MM.1S (cell line): ENCODE data around the gene CTSE.

Experiments used
- DNase-seq: peaks from one replicate; pipeline ENCODE4 v3.0.0-alpha.2; 2015
- H2AFZ ChIP-seq: fragments of 300-600 bp; sonication (generic); 2 replicates; pipeline ENCODE4 v1.6.0; 2016; ENCODE audit warnings: antibody characterized with exemption, low read length
- H3F3A ChIP-seq: fragments of 300-600 bp; sonication (generic); 2 replicates; pipeline ENCODE4 v1.6.1; 2016; ENCODE audit warnings: mild to moderate bottlenecking, antibody characterized with exemption, low read length, moderate library complexity, mixed read lengths; ENCODE audit not compliant: insufficient read depth
- H3K27ac ChIP-seq: fragments of 300-600 bp; sonication (generic); 2 replicates; pipeline ENCODE4 v1.5.1; 2016; ENCODE audit warnings: mild to moderate bottlenecking, low read length
- H3K27me3 ChIP-seq: fragments of 300-600 bp; sonication (generic); replicated peaks from 2 replicates; pipeline ENCODE4 v1.6.0; 2016; ENCODE audit warnings: low read length; ENCODE audit not compliant: insufficient read depth
- H3K36me3 ChIP-seq: fragments of 300-600 bp; sonication (generic); replicated peaks from 2 replicates; pipeline ENCODE4 v1.6.1; 2016; ENCODE audit warnings: mild to moderate bottlenecking, low read length, mixed read lengths; ENCODE audit not compliant: insufficient read depth
- H3K4me1 ChIP-seq: fragments of 300-600 bp; sonication (generic); 2 replicates; pipeline ENCODE4 v1.6.1; 2016; ENCODE audit warnings: low read length, mixed read lengths
- H3K4me2 ChIP-seq: fragments of 300-600 bp; sonication (generic); 2 replicates; pipeline ENCODE4 v1.6.0; 2016; ENCODE audit warnings: low read depth, low read length
- H3K4me3 ChIP-seq: fragments of 300-600 bp; sonication (generic); 2 replicates; pipeline ENCODE4 v1.5.1; 2016; ENCODE audit warnings: low read length, mixed read lengths
- H3K79me2 ChIP-seq: fragments of 300-600 bp; sonication (generic); 2 replicates; pipeline ENCODE4 v1.6.1; 2016; ENCODE audit warnings: mixed run types, low read length, mixed read lengths
- H3K9ac ChIP-seq: fragments of 300-600 bp; sonication (generic); 2 replicates; pipeline ENCODE4 v1.6.1; 2016; ENCODE audit warnings: low read length, mixed read lengths
- H3K9me2 ChIP-seq: fragments of 300-600 bp; sonication (generic); replicated peaks from 2 replicates; pipeline ENCODE4 v1.6.1; 2016; ENCODE audit warnings: mild to moderate bottlenecking, low read length, mixed read lengths; ENCODE audit not compliant: insufficient read depth
- H3K9me3 ChIP-seq: fragments of 300-600 bp; sonication (generic); replicated peaks from 2 replicates; pipeline ENCODE4 v1.6.1; 2016; ENCODE audit warnings: mild to moderate bottlenecking, low read length, mixed read lengths; ENCODE audit not compliant: insufficient read depth
- H4K20me1 ChIP-seq: fragments of 300-600 bp; sonication (generic); 2 replicates; pipeline ENCODE4 v1.6.1; 2016; ENCODE audit warnings: mild to moderate bottlenecking, low read length, moderate library complexity, mixed read lengths; ENCODE audit not compliant: insufficient read depth
- EZH2 ChIP-seq: fragments of 300-600 bp; sonication (generic); optimal IDR thresholded peaks from 2 replicates; pipeline ENCODE3; 2017; ENCODE audit warnings: low read depth, mild to moderate bottlenecking, antibody characterized with exemption, low read length, mixed read lengths
- EZH2phosphoT487 ChIP-seq: fragments of 300-600 bp; sonication (generic); IDR thresholded peaks from 2 replicates; pipeline ENCODE4 v1.6.1; 2018; ENCODE audit warnings: antibody characterized with exemption, low read length
- TF ChIP-seq, protein P1 (sequence below): fragments of 300-600 bp; sonication (generic); IDR thresholded peaks from 2 replicates; pipeline ENCODE4 v1.5.1; 2016; ENCODE audit warnings: antibody characterized with exemption, low read length, mixed read lengths

The CTSE gene

DNA sequence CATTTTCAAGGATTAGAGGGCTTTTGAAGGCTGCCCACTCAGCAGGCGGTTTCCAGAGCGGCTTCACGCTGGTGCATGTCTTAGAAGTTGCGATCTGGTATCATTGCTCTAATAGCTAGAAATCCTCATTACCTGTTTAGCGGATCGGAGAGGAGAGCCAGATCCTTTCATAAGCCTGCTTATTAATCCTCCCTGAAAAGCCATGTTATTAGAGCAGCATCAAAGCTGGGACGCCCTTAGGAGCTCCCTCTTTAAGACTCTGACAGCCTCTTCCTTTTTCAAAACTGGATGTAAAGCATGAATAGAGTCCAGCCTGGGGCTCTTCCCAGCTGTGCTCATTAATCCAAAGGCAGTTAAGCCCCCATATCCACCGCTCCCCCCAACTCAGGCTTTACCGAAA, 13.9 kb upstream of the CTSE start:
- no peak overlapping the region for H2AFZ ChIP-seq
- DNase-seq = peak; percentile 24
- H3K9ac ChIP-seq = peak overlapping the region; percentile 27; the same call in 1 of the 2 replicates
- H3K9me3 ChIP-seq = no peaks in the 10 kb centered on the region
- H3K79me2 ChIP-seq = peaks cover 48% of the 10 kb centered on the region
- H3K36me3 ChIP-seq = no peaks in the 10 kb centered on the region
- no peaks in the 10 kb centered on the region for H3K9me2 ChIP-seq
- H4K20me1 ChIP-seq = no peaks in the 10 kb centered on the region
- no peak overlapping the region for H3K4me3 ChIP-seq
- TF ChIP-seq EZH2 = no peak
- TF ChIP-seq EZH2phosphoT487 = no peak
- TF ChIP-seq, protein P1, sequence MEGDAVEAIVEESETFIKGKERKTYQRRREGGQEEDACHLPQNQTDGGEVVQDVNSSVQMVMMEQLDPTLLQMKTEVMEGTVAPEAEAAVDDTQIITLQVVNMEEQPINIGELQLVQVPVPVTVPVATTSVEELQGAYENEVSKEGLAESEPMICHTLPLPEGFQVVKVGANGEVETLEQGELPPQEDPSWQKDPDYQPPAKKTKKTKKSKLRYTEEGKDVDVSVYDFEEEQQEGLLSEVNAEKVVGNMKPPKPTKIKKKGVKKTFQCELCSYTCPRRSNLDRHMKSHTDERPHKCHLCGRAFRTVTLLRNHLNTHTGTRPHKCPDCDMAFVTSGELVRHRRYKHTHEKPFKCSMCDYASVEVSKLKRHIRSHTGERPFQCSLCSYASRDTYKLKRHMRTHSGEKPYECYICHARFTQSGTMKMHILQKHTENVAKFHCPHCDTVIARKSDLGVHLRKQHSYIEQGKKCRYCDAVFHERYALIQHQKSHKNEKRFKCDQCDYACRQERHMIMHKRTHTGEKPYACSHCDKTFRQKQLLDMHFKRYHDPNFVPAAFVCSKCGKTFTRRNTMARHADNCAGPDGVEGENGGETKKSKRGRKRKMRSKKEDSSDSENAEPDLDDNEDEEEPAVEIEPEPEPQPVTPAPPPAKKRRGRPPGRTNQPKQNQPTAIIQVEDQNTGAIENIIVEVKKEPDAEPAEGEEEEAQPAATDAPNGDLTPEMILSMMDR = no peak
- H3F3A ChIP-seq = peaks cover 54% of the 10 kb centered on the region
- H3K4me1 ChIP-seq = peaks cover 57% of the 10 kb centered on the region
- H3K27me3 ChIP-seq = no peaks in the 10 kb centered on the region
- H3K4me2 ChIP-seq = peak overlapping the region; percentile 60; the same call in 1 of the 2 replicates
- H3K27ac ChIP-seq = peak overlapping the region; percentile 79; the same call in 1 of the 2 replicates

GRCh38 chr1:206036663-206037455, 13.2 kb upstream of the CTSE start:
- peak overlapping the region; percentile 79 for H3K27ac ChIP-seq
- peak overlapping the region; percentile 17; the same call in 1 of the 2 replicates for H2AFZ ChIP-seq
- TF ChIP-seq, protein P1 = no peak
- TF ChIP-seq EZH2phosphoT487 (no peak), EZH2 (no peak)
- H3K9me2 ChIP-seq = no peaks in the 10 kb centered on the region
- H3K4me3 ChIP-seq = peak overlapping the region; percentile 20; the same call in 1 of the 2 replicates
- no peaks in the 10 kb centered on the region for H3K27me3 ChIP-seq
- no peaks in the 10 kb centered on the region for H4K20me1 ChIP-seq
- peaks cover 48% of the 10 kb centered on the region for H3K79me2 ChIP-seq
- peaks cover 54% of the 10 kb centered on the region for H3F3A ChIP-seq
- H3K9ac ChIP-seq = peak overlapping the region; percentile 27; the same call in 1 of the 2 replicates
- peak overlapping the region; percentile 60 for H3K4me2 ChIP-seq
- H3K4me1 ChIP-seq = peaks cover 64% of the 10 kb centered on the region
- no peaks in the 10 kb centered on the region for H3K36me3 ChIP-seq
- H3K9me3 ChIP-seq = no peaks in the 10 kb centered on the region
- DNase-seq = peak; percentile 78

DNA sequence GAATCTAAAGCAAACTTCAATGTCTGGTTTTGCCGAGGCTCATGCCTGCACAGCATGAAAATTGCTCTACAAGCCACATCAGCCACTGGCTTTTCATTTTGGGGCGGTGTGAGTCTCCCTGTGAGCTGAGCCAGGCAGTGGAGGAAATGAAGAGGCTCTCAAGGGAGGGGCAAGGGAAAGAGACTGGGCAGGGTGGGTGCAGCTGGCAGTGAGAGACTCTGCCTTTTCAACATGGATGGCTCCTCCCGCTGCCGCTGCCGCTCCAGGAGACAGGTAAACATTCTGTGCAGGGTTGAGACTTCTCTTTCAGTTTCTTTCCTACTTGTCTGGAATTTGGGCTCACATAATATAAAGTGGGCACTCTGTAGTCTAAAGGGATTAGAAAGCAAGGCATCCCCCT, 11.3 kb upstream of the CTSE start:
- Histone ChIP-seq H3K4me3 (peak overlapping the region; percentile 65), H3K27me3 (no peaks in the 10 kb centered on the region), H3K4me2 (peak overlapping the region; percentile 60), H3K27ac (peak overlapping the region; percentile 79), H3K9ac (peak overlapping the region; percentile 61), H3K36me3 (no peaks in the 10 kb centered on the region), H3K9me2 (no peaks in the 10 kb centered on the region), H3K9me3 (no peaks in the 10 kb centered on the region), H4K20me1 (no peaks in the 10 kb centered on the region), H2AFZ (peak overlapping the region; percentile 49), H3K79me2 (peaks cover 36% of the 10 kb centered on the region), H3K4me1 (peaks cover 71% of the 10 kb centered on the region), H3F3A (peaks cover 50% of the 10 kb centered on the region)
- DNase-seq = peak; percentile 84
- TF ChIP-seq, protein P1 = no peak
- TF ChIP-seq EZH2 (no peak), EZH2phosphoT487 (no peak)
